SKM-1 treated with dmso at 0.1 percent for 144 hours (cell line): ENCODE results near the gene CCL23.
"Not testable (repeated sequence)": the region's sequence is repeated elsewhere in the genome, so short reads cannot be mapped to it uniquely, and the experiment has no call there.

Experiments
- DNase-seq: peaks from one replicate; lab custom pipeline; 2025; ENCODE audit not compliant: unreplicated experiment; lab: John Stamatoyannopoulos, UW

Gene CCL23

GRCh38 chr17:36017799-36018198, at the start of gene CCL23:
CCL23 (minus strand) TSS chr17:36017972; CDS start chr17:36017897, 75 bp downstream.
- peak; percentile 63 for DNase-seq

- no peak for DNase-seq
Observed at GRCh38 chr17:36066365-36066985, 48.7 kb upstream of the CCL23 start.

DNA sequence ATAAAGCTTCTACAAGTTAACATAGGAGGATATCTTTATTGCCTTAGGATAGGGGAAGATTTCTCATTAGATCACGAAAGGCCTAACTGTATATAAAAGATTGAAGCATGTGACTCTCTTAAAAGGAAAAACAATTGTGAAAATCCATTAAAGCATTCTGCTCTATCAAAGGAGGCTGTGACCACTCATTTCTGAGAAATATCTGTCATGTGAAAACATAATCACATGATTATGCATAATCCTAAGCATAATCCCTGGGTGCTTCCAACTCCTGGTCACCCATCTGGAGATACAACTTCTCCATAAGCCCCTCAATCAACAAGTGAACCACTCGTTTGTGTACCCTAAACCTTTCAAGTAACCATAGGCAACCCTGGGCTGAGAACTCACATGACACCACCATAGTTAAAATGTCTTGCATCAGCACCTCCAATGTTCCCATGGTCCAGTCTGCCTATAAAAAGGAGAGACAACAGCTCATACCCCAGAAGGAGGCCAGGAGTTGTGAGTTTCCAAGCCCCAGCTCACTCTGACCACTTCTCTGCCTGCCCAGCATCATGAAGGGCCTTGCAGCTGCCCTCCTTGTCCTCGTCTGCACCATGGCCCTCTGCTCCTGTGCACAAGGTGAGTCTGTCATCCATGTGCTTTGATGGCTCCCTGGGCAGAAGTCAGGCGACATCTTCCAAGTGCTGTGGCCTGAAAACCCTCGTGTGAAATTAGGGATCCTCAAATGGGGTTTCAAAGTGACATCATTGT, 46.2 kb upstream of the CCL23 start, which contains the start of gene CCL18:
CCL18 (plus strand) TSS at position 487 of the 756 bp plus-strand sequence; CDS start at position 558, 71 bp downstream.
- DNase-seq: no peak

DNA sequence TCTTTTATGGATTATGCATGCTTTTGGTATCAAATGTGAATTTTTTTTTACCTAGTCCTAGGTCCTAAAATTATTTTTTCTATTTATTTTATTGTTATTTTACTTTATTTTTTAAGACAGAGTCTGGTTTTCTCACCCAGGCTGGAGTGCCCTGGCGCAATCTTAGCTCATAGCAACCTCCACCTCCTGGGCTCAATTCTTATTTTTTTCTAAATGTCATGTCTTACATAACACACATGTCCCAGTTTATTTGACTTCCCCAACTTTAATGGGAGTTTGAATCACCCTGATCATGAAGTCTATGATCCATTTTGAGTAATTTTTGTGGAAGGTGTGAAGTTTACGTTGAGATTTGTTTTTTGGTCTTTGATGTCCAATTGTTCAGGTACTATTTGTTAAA, 43.0 kb upstream of the CCL23 start:
- DNase-seq: no peak

DNA sequence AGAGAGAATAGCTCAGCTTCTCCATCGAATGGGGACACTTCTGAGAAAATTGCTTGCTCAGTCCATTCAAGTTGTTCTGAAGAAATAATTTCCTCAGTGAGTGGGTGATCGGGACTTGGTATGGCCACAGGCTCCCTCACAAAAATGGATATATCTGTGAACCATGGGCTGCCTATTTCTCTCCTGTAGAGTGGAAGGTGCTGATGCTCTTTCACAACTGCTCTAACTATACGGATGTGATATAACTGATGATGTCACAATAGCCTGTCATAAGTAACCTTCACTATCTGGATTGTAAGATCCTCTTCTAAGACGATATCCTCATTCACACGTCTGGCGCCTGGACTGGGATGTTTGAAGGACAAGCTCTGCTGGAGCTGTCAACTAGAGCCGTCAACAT, 41.6 kb upstream of the CCL23 start:
- DNase-seq: no peak

DNA sequence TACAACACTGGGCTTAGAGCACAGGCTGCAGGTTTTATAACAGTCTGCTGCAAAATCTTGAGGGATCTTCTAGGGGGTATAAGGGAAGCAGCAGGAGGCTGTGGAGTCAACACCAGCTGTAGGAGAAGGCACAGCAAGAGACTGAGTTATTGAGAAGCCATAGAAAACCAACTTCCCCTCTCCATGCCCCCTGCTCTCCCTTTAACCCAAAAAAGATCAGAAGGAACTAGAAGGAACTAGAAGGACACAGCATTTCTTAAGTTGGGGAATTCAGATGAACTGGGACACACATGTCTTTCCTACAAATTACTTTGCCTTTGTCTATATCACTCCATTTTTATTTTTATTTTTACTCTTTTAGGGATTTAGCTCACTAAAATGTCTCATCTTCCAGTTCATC, 40.1 kb upstream of the CCL23 start:
- no peak for DNase-seq

GRCh38 chr17:36055921-36056520, 38.2 kb upstream of the CCL23 start:
- no peak for DNase-seq

- DNase-seq: no peak
Observed at GRCh38 chr17:36055171-36055570, 37.4 kb upstream of the CCL23 start.

DNA sequence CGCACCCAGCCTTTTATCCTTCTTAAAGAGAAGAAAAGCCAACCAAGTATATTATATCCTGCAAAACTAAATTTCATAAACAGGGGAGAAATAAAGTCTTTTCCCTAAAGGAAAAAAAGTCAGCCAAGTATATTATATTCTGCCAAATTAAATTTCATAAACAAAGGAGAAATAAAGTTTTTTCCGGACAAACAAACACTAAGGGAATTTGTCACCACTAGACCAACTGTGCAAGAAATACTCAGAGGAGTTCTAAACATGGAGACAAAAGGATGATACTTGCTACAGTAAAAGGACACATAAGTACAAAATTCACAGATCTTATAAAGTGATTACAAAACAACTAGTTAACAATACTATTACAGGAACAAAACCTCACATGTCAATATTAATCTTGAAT, 31.9 kb upstream of the CCL23 start:
- DNase-seq: no peak

DNA sequence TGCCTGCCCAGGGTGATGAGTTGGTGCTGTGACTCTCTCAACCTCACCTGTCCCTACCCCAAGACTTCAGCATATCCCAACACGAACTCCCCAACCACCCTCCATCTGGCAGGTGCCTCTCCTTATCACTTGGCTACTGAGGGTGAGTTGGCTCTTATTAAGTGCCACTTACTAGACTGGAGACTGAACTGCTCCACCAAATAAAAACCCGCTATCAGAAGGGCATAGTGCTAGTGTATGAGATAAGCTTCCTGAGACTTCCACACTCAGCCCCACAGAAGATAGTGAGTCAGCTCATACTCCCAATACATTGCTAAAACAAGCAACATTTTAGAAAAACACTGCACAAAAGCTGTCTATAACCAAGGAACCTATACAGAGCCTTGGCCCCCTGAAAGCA, 30.3 kb upstream of the CCL23 start:
- no peak for DNase-seq

GRCh38 chr17:36036235-36036634, 18.5 kb upstream of the CCL23 start:
- no peak for DNase-seq

DNA sequence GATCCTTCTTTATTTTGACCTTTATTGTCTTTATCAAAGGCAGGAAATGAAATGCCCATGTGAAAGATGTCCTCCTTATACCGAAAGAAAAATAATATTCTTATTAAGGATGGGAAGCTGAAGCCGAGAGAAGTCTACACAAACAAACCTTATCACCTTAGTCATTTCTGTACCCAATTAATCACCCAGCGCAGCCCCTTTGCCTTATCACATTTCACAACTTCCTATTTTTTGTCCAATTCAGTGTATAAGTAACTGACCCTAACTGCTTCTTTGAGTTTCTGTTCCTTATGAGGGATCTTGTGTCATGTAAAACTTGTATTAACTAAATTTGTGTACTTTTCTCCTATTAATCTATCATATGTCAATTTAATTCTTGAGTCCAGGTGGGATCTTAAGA, 16.4 kb upstream of the CCL23 start:
- peak; percentile 54 for DNase-seq

GRCh38 chr17:36030956-36031355, 13.2 kb upstream of the CCL23 start:
- no peak for DNase-seq

GRCh38 chr17:36027761-36028160, 10.0 kb upstream of the CCL23 start:
- DNase-seq: no peak

- DNase-seq: no peak
Observed at GRCh38 chr17:36024106-36024869, 6.5 kb upstream of the CCL23 start.

DNA sequence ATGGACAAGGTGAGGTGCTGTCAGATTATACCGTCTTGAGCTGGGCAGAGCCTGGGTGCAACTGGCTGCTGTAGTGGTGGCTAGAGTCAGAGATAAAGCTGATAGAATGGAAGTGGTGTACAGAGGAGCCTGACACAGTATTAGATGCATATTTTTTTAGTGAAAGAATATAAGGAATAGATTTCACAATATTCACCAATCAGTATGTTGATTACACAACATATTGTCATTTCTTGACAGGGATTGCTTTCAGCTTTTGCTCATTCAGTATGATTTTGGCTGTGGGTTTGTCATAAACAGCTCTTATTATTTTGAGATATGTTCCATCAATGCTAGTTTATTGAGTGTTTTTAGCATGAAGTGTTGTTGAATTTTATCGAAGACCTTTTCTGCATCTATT, 1.7 kb upstream of the CCL23 start:
- no peak for DNase-seq

DNA sequence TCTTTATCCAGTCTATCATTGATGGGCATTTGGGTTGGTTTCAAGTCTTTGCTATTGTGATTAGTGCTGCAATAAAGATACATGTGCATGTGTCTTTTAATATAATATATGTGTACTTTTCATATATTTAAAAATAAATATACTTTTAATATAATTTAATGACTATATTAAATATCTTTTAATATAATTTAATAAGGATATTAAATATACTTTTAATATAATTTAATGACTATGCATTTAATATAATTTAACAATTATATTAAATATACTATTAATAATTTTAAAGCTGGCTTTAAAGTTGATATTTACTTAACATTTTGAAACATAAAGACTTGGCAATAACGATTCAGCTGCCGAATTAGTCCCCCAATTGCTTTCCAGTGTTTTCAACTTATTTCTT, 1.2 kb downstream of the CCL23 start:
- no peak for DNase-seq

DNA sequence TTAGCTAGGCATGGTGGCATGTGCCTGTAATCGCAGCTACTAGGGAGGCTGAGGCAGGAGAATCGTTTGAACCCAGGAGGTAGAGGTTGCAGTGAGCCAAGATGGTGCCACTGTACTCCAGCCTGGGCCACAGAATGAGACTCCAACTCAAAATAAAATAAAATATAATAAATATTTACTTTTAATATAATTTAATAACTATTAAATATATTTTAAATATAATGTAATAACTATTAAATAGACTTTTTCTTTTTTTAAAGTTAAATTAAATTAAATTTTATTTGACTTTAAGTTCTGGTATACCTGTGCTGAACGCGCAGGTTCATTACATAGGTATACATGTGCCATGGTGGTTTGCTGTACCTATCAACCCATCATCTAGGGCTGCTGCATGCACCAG, 1.9 kb downstream of the CCL23 start:
- DNase-seq: not testable (repeated sequence)

DNA sequence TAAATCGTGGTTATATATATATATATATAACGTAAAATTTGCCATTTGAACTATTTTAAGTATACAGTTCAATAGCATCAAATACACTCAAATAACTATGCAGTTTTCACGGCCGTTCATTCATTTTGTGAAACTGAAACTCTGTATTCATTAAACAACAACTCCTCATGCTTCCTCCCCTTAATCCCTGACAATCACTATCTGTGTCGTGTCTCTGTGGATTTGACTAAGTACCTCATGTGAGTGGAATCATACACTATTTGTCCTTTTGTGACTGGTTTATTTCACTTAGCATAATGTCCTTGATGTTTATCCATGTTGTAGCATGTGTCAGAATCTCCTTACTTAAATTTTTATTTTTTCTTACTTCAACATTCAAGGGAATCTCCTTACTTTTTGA, 2.8 kb downstream of the CCL23 start:
- no peak for DNase-seq

DNA sequence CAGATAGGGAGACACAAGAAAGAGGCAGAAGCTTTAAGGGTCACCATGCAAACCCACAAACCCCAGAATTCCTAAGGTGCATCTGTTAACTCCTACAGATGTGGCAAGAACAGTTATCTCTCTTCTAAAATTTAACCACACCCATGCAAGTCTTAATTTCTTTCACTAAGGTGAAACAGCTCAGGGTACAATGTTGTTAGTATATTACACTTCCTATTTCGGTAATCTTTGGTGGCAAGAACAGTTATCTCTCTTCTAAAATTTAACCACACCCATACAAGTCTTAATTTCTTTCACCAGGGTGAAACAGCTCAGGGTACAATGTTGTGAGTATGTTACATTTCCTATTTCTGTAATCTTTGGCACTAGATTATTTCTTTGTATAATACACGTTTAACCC, 6.6 kb downstream of the CCL23 start:
- DNase-seq: no peak

DNA sequence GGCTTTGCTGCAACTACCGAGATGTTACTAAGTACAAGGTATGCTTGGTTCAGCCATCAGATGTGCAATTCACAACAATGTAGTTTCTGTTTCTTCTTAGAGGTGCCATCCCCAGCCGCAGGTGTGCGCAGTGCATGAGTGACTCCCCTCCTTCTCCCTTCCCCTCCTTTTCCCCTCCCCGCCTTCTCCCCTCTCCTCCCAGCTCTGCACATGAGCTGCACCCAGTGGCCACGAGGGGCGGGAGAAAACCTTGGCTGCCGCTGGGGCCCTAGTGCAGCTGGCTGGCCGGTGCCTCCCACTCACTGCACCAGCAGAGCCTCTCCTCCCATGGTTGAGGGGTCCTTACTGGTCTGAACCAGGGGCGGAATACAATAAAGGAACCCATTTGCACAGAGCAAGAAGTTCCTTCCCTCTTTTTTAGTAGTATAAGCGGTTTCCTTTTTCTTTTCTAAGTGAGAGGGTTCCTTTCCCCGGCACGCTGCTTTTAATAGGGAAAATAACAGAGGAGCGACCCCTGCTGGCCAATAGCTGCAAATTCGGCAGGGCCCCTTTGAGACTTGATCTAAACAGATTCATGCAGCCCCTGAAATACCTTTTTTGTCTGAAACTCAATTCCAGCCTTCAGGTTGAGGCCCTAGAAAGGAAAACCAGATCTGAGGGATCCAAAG, 8.6 kb downstream of the CCL23 start:
- DNase-seq: no peak
